ENCODE measurements around the gene ESX1.

DNA sequence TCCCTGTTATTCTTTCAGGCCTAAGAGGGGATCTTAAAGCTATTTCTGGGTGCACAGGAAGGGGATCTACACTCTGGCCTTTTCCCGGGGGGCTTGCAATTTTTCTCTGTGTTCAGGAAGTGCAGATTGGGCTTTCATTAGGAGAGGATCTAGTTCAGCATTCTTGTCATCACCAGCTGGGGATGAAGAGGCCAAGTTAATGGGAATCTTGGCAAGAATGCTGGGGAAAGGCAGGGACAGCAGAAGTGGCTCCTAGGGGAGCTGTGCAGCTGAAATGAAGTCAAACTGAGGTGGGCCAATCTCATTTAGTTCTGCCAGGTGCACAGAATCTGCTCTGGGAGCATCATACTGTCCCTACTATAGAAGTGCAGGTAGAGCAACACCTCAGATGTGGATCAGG, 40.9 kb upstream of the ESX1 start:
- TF ChIP-seq, protein P1, sequence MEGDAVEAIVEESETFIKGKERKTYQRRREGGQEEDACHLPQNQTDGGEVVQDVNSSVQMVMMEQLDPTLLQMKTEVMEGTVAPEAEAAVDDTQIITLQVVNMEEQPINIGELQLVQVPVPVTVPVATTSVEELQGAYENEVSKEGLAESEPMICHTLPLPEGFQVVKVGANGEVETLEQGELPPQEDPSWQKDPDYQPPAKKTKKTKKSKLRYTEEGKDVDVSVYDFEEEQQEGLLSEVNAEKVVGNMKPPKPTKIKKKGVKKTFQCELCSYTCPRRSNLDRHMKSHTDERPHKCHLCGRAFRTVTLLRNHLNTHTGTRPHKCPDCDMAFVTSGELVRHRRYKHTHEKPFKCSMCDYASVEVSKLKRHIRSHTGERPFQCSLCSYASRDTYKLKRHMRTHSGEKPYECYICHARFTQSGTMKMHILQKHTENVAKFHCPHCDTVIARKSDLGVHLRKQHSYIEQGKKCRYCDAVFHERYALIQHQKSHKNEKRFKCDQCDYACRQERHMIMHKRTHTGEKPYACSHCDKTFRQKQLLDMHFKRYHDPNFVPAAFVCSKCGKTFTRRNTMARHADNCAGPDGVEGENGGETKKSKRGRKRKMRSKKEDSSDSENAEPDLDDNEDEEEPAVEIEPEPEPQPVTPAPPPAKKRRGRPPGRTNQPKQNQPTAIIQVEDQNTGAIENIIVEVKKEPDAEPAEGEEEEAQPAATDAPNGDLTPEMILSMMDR (IDR thresholded peaks at IDR 0.05; ENCODE audit: low read depth, low read length, missing input control), result no peak
- TF ChIP-seq SP1 (IDR thresholded peaks at IDR 0.05), result no peak
- no peak for TF ChIP-seq NR2F2 (IDR thresholded peaks at IDR 0.05)
